HepG2 (cell line): ENCODE results near the gene SELENOT. TPM values are rescaled to one million over a fixed set of nuclear protein-coding genes. Genes with fewer than 3 reads are reported as not detected.

Experiments used
- ATF3 ChIP-seq: sonication (generic); formaldehyde crosslinking; IDR thresholded peaks from 2 replicates; pipeline ENCODE4 v1.4.0; 2020; ENCODE audit warnings: missing genetic modification reagents
- BCL6 ChIP-seq: IDR thresholded peaks from 2 replicates; pipeline ENCODE4 v1.6.1; 2016; ENCODE audit warnings: missing genetic modification reagents, missing compliant biosample characterization
- CREB1 ChIP-seq, 2 experiments: fragments of 450-650 bp in 1 of 2; IDR thresholded peaks; 2 replicates each; pipeline ENCODE4 v1.6.1; 2016 to 2017; ENCODE audit warnings: control low read depth in 1 of 2, mild to moderate bottlenecking in 1 of 2, missing compliant biosample characterization in 1 of 2, missing genetic modification characterization in 1 of 2
- EP300 ChIP-seq, 3 experiments: sonication (generic) in 1 of 3; formaldehyde crosslinking in 1 of 3; IDR thresholded peaks; 2 replicates each; pipeline versions ENCODE4 v1.5.1 to v1.6.1; 2011 to 2020; ENCODE audit warnings: low read depth in 2 of 3, low read length in 2 of 3, borderline replicate concordance in 1 of 3, improper control_type of control experiment in 1 of 3, mild to moderate bottlenecking in 1 of 3, missing genetic modification reagents in 1 of 3, moderate library complexity in 1 of 3
- HNF1A ChIP-seq, 2 experiments: sonication (generic) in 1 of 2; formaldehyde crosslinking in 1 of 2; IDR thresholded peaks; 2 replicates each; pipeline versions ENCODE4 v1.4.0 to v1.6.1; 2016 to 2020; ENCODE audit warnings: borderline replicate concordance in 1 of 2, low read depth in 1 of 2, mild to moderate bottlenecking in 1 of 2, missing genetic modification reagents in 1 of 2
- JUN ChIP-seq: sonication (generic); formaldehyde crosslinking; IDR thresholded peaks from 2 replicates; pipeline ENCODE4 v1.4.0; 2020; ENCODE audit warnings: mild to moderate bottlenecking, missing genetic modification reagents
- MXD1 ChIP-seq: sonication (generic); formaldehyde crosslinking; IDR thresholded peaks from 2 replicates; pipeline ENCODE4 v1.4.0; 2020; ENCODE audit warnings: mild to moderate bottlenecking, missing genetic modification reagents
- RNF219 ChIP-seq: sonication (generic); formaldehyde crosslinking; IDR thresholded peaks from 2 replicates; pipeline ENCODE4 v1.5.0; 2020; ENCODE audit warnings: mild to moderate bottlenecking, missing genetic modification reagents
- SKI ChIP-seq: fragments of 450-650 bp; IDR thresholded peaks from one replicate; pipeline ENCODE4 v1.6.1; 2018; ENCODE audit warnings: mild to moderate bottlenecking; ENCODE audit not compliant: partially characterized antibody
- ZBTB26 ChIP-seq: IDR thresholded peaks from 2 replicates; pipeline ENCODE4 v1.6.1; 2016; ENCODE audit warnings: missing compliant biosample characterization, missing genetic modification reagents, borderline replicate concordance
- ZFP82 ChIP-seq: sonication (generic); formaldehyde crosslinking; IDR thresholded peaks from 2 replicates; pipeline ENCODE4 v1.5.1; 2020; ENCODE audit warnings: mild to moderate bottlenecking, missing genetic modification reagents, borderline replicate concordance
- ZFP90 ChIP-seq: sonication (generic); formaldehyde crosslinking; IDR thresholded peaks from 2 replicates; pipeline ENCODE4 v1.8.0; 2022; ENCODE audit warnings: missing genetic modification reagents, mild to moderate bottlenecking, inconsistent platforms, borderline replicate concordance
- ZNF670 ChIP-seq: sonication (generic); formaldehyde crosslinking; IDR thresholded peaks from 2 replicates; pipeline ENCODE4 v1.8.0; 2022; ENCODE audit warnings: mild to moderate bottlenecking, missing genetic modification reagents, borderline replicate concordance
- ZNF7 ChIP-seq: IDR thresholded peaks from 2 replicates; pipeline ENCODE4 v1.6.1; 2016; ENCODE audit warnings: missing biosample characterization, missing genetic modification reagents
- ZNF75D ChIP-seq: sonication (generic); formaldehyde crosslinking; IDR thresholded peaks from 2 replicates; pipeline ENCODE4 v1.8.1; 2023; ENCODE audit warnings: missing genetic modification reagents, mild to moderate bottlenecking, borderline replicate concordance
- polyA plus RNA-seq, 8 experiments: library from polyadenylated mRNA; depleted of rRNA in 3 of 8; stranded (reverse) in 7 of 8; unstranded in 1 of 8; fragments of >200 nt; fragmentation: Illumina TruSeq in 4 of 8; extraction: Trizol in 4 of 8; gene quantifications; 2 replicates each; pipeline versions ENCODE4 v1.2.1 to v1.2.3, GENCODE V29; 2011 to 2016; ENCODE audit warnings: low read depth in 4 of 8, missing spikeins in 1 of 8, mixed read lengths in 1 of 8; ENCODE audit not compliant: insufficient read depth in 1 of 8
- total RNA-seq, 5 experiments: library from RNA; depleted of rRNA; stranded (reverse); fragments of >200 nt; fragmentation: Illumina TruSeq; extraction: Trizol; gene quantifications; 2 replicates each; pipeline ENCODE4 v1.2.3, GENCODE V29; 2016; ENCODE audit warnings: low read depth in 1 of 5

SELENOT gene
- total and polyA plus RNA-seq, 2 of the 13 experiments (the other 11 are each of a cell fraction or from before 2014, with no cell fraction given) = 122 to 273 TPM

GRCh38 chr3:150603153-150603979, at the start of gene SELENOT (continued):
- no peak for TF ChIP-seq HNF1A (IDR thresholded peaks at IDR 0.05; ENCODE audit: low read depth)
- TF ChIP-seq HNF1A (CRISPR knock-in tag; IDR thresholded peaks at IDR 0.05; ENCODE audit: borderline replicate concordance) = no peak
- TF ChIP-seq MXD1 (CRISPR knock-in tag) = peak; percentile 86; the same call in 1 of the 2 replicates
- peak; percentile 59; the same call in 1 of the 2 replicates for TF ChIP-seq ZNF670 (CRISPR knock-in tag)
- peak; percentile 47 for TF ChIP-seq SKI
- TF ChIP-seq ATF3 (CRISPR knock-in tag) = no peak; the same call in 1 of the 2 replicates
- peak; percentile 76 for TF ChIP-seq ZFP90 (CRISPR knock-in tag)
- no peak for TF ChIP-seq CREB1 (IDR thresholded peaks at IDR 0.05)
- no peak for TF ChIP-seq CREB1 (CRISPR knock-in tag; IDR thresholded peaks at IDR 0.05)
- peak; percentile 79; the same call in 1 of the 2 replicates for TF ChIP-seq ZNF75D (CRISPR knock-in tag)
- peak; percentile 64; the same call in 1 of the 2 replicates for TF ChIP-seq ZBTB26
- peak; percentile 88; the same call in 1 of the 2 replicates for TF ChIP-seq ZFP82 (CRISPR knock-in tag)
- TF ChIP-seq RNF219 (CRISPR knock-in tag) = 0 out of 2 replicates have a peak, but pooled peaks have one; percentile 82
- TF ChIP-seq EP300 (IDR thresholded peaks at IDR 0.05; ENCODE audit: low read depth in 2 of 2, low read length in 2 of 2) = no peak
- no peak; the same call in 1 of the 2 replicates for TF ChIP-seq EP300 (CRISPR knock-in tag; IDR thresholded peaks at IDR 0.05; ENCODE audit: borderline replicate concordance)
- no peak for TF ChIP-seq BCL6
- TF ChIP-seq ZNF7 (CRISPR knock-in tag) = 0 out of 2 replicates have a peak, but pooled peaks have one; percentile 9
- TF ChIP-seq JUN (CRISPR knock-in tag) = no peak
